ENCODE data around the gene SBF2.
A peak's percentile ranks its signal among the peaks of the same experiment; 100 is the strongest.
"Not testable (repeated sequence)": the region's sequence is repeated elsewhere in the genome, so short reads cannot be mapped to it uniquely, and the experiment has no call there.

Gene SBF2

GRCh38 chr11:9952511-9953196 is 341.4 kb downstream of the SBF2 start:
- no peak for DNase-seq (ENCODE audit: low read depth)

- DNase-seq (ENCODE audit: low read depth) = no peak
Measured at GRCh38 chr11:9951807-9952206, 342.2 kb downstream of the SBF2 start.

- no peak for DNase-seq (ENCODE audit: low read depth)
Measured at GRCh38 chr11:9950462-9950861, 343.6 kb downstream of the SBF2 start.

GRCh38 chr11:9947231-9947864 is 346.7 kb downstream of the SBF2 start:
- DNase-seq (ENCODE audit: low read depth) = no peak

- DNase-seq (ENCODE audit: low read depth) = not testable (repeated sequence)
Measured at GRCh38 chr11:9945680-9946079, 348.3 kb downstream of the SBF2 start.

GRCh38 chr11:9943386-9944110 is 350.5 kb downstream of the SBF2 start:
- DNase-seq (ENCODE audit: low read depth) = no peak

- DNase-seq (ENCODE audit: low read depth) = no peak
Measured at GRCh38 chr11:9941991-9942390, 352.0 kb downstream of the SBF2 start.

- DNase-seq (ENCODE audit: low read depth) = not testable (repeated sequence)
Measured at GRCh38 chr11:9939150-9939549, 354.9 kb downstream of the SBF2 start.

GRCh38 chr11:9936754-9937153 is 357.3 kb downstream of the SBF2 start:
- no peak for DNase-seq (ENCODE audit: low read depth)

GRCh38 chr11:9932843-9933242 is 361.2 kb downstream of the SBF2 start:
- DNase-seq (ENCODE audit: low read depth) = not testable (repeated sequence)

GRCh38 chr11:9930562-9931331 is 363.3 kb downstream of the SBF2 start:
- not testable (repeated sequence) for DNase-seq (ENCODE audit: low read depth)

- no peak for DNase-seq (ENCODE audit: low read depth)
Measured at GRCh38 chr11:9927670-9928069, 366.3 kb downstream of the SBF2 start.

- no peak for DNase-seq (ENCODE audit: low read depth)
Measured at GRCh38 chr11:9923280-9923679, 370.7 kb downstream of the SBF2 start.

- no peak for DNase-seq (ENCODE audit: low read depth)
Measured at GRCh38 chr11:9922806-9923205, 371.2 kb downstream of the SBF2 start.

GRCh38 chr11:9916480-9916879 is 377.5 kb downstream of the SBF2 start:
- DNase-seq (ENCODE audit: low read depth) = no peak

GRCh38 chr11:9914064-9914463 is 380.0 kb downstream of the SBF2 start:
- DNase-seq (ENCODE audit: low read depth) = no peak

GRCh38 chr11:9905960-9906791 is 387.8 kb downstream of the SBF2 start:
- peak; percentile 95 for DNase-seq (ENCODE audit: low read depth)

GRCh38 chr11:9905501-9905951 is 388.5 kb downstream of the SBF2 start:
- peak; percentile 70 for DNase-seq (ENCODE audit: low read depth)

GRCh38 chr11:9903579-9903978 is 390.4 kb downstream of the SBF2 start:
- DNase-seq (ENCODE audit: low read depth) = no peak

GRCh38 chr11:9901943-9902342 is 392.1 kb downstream of the SBF2 start:
- no peak for DNase-seq (ENCODE audit: low read depth)

GRCh38 chr11:9900253-9900652 is 393.8 kb downstream of the SBF2 start:
- DNase-seq (ENCODE audit: low read depth) = peak; percentile 79
